ENCODE results near the gene MYO3B.

GRCh38 chr2:170391697-170392096 lies 213.8 kb downstream of the MYO3B start:
- no peak for TF ChIP-seq CTCF (IDR thresholded peaks at IDR 0.05)
- TF ChIP-seq POLR2A (IDR thresholded peaks at IDR 0.05): no peak

All from uterus (tissue), 2 donors.